Peyer's patch (tissue), 4 donors: ENCODE data around the gene RNGTT. TPM values are rescaled to one million over a fixed set of nuclear protein-coding genes. Genes with fewer than 3 reads are reported as not detected.
"Not testable (repeated sequence)": the region's sequence is repeated elsewhere in the genome, so short reads cannot be mapped to it uniquely, and the experiment has no call there.

Experiments
- DNase-seq, 3 donors: peaks; one replicate each; pipeline ENCODE4 v3.0.0-alpha.2; 2017 to 2019
- H3K27ac ChIP-seq, 4 donors: fragments of 200-600 bp; sonication (generic); one replicate each; pipeline ENCODE4 v1.5.1; 2016 to 2019
- H3K27me3 ChIP-seq, 2 donors: fragments of 200-600 bp; sonication (generic); one replicate each; pipeline ENCODE4 v1.5.1; 2019
- H3K36me3 ChIP-seq, 3 donors: fragments of 200-600 bp; sonication (generic); one replicate each; pipeline ENCODE4 v1.5.1; 2016 to 2019
- H3K4me1 ChIP-seq, 4 donors: fragments of 200-600 bp; sonication (generic); one replicate each; pipeline ENCODE4 v1.5.1; 2016 to 2019
- H3K4me3 ChIP-seq, 4 donors: fragments of 200-600 bp; sonication (generic); 1 replicate in 3 of 4; 2 replicates in 1 of 4; pipeline ENCODE4 v1.5.1; 2016 to 2019; ENCODE audit warnings: mild to moderate bottlenecking in 1 of 4
- H3K9me3 ChIP-seq, 4 donors: fragments of 200-600 bp; sonication (generic); one replicate each; pipeline ENCODE4 v1.5.1; 2016 to 2019; ENCODE audit warnings: mild to moderate bottlenecking in 1 of 4
- POLR2A ChIP-seq, 2 donors: fragments of 450-650 bp; IDR thresholded peaks; one replicate each; pipeline ENCODE4 v1.5.1; 2017; ENCODE audit warnings: antibody characterized with exemption in 2 of 2, mild to moderate bottlenecking in 2 of 2, moderate library complexity in 2 of 2
- total RNA-seq, 4 donors: library from RNA; depleted of rRNA; stranded (reverse); fragments of >200 nt; gene quantifications; one replicate each; pipeline ENCODE4 v1.1.0, GENCODE V29; 2016
- TF ChIP-seq, protein P1 (sequence below), 6 experiments: fragments of 450-650 bp in 4 of 6; fragments of 200-600 bp in 2 of 6; sonication (generic) in 1 of 6; IDR thresholded peaks; one replicate each; pipeline ENCODE4 v1.5.1; 2017 to 2019; ENCODE audit warnings: antibody characterized with exemption in 6 of 6, mild to moderate bottlenecking in 3 of 6, moderate library complexity in 1 of 6

RNGTT gene
- total RNA-seq, 4 donors from 2014 or later = 12.7 to 44.6 (median 18.5) TPM

DNA sequence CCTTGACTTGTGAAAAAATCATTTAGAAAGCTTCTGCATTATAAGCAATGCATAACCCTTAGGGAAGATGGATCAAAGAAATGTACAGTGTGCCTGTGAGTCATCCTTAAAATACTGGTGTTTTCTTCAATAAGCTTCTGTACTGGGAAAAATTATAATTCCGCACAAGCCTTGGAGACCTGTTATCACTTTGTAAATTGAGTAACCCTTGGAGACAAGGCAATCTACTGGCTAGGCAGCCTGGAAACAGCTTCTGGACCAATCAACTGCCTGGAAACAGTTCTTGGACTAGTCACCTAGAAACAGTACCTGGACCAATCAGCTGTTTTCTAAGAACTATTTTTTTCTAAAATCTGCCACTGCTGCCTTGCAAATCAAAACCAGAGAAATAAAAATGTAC is 25.8 kb upstream of the RNGTT start:
- H3K4me1 ChIP-seq = no peaks in the 10 kb centered on the region
- H3K27ac ChIP-seq = no peak overlapping the region
- no peaks in the 10 kb centered on the region for H3K36me3 ChIP-seq
- no peak for DNase-seq
- H3K9me3 ChIP-seq = no peaks in the 10 kb centered on the region
- H3K4me3 ChIP-seq = no peak overlapping the region
- TF ChIP-seq, protein P1, sequence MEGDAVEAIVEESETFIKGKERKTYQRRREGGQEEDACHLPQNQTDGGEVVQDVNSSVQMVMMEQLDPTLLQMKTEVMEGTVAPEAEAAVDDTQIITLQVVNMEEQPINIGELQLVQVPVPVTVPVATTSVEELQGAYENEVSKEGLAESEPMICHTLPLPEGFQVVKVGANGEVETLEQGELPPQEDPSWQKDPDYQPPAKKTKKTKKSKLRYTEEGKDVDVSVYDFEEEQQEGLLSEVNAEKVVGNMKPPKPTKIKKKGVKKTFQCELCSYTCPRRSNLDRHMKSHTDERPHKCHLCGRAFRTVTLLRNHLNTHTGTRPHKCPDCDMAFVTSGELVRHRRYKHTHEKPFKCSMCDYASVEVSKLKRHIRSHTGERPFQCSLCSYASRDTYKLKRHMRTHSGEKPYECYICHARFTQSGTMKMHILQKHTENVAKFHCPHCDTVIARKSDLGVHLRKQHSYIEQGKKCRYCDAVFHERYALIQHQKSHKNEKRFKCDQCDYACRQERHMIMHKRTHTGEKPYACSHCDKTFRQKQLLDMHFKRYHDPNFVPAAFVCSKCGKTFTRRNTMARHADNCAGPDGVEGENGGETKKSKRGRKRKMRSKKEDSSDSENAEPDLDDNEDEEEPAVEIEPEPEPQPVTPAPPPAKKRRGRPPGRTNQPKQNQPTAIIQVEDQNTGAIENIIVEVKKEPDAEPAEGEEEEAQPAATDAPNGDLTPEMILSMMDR (IDR thresholded peaks at IDR 0.05) = no peak
- TF ChIP-seq POLR2A (IDR thresholded peaks at IDR 0.05) = no peak
- H3K27me3 ChIP-seq = no peaks in the 10 kb centered on the region

DNA sequence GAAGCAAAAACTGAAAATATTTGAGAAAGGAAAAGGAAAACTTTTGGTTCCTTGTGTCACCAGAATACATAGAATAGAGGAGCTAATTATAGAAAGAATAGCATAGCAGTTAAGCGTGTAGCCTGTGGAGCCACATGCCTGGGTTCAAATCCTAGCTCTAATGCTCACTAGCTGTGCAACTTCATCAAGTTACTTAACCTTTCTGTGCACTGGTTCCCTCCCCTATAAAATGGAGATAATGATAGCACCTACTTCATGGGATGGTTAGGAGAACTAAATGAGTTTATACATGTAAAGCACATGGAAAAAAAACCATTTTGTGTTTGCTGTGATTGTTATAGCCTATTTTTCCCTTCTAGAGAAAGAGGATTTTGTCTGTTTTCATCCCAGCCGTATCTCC is 24.5 kb upstream of the RNGTT start:
- Histone ChIP-seq H3K9me3 (no peaks in the 10 kb centered on the region), H3K36me3 (no peaks in the 10 kb centered on the region), H3K27ac (no peak overlapping the region), H3K4me1 (no peaks in the 10 kb centered on the region), H3K4me3 (no peak overlapping the region), H3K27me3 (no peaks in the 10 kb centered on the region)
- DNase-seq = no peak
- TF ChIP-seq, protein P1 (IDR thresholded peaks at IDR 0.05) = no peak
- TF ChIP-seq POLR2A (IDR thresholded peaks at IDR 0.05) = no peak

DNA sequence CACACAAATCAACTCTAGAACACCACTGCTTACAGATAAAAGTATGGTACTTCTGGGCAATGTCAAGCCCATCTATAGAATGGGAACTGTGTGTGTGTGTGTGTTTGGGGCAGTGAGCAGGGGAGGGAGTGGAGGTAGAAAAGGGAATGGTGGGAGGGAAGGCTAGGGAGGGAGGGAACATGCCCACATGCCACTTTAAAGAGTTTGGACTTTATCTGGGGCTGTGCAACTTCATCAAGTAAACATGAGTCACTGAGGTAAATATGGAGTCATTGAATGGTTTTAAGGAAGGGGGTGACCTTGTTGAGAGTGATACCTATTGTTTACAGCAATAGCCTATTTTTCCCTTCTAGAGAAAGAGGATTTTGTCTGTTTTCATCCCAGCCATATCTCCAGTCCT is 22.5 kb upstream of the RNGTT start:
- no peak overlapping the region for H3K27ac ChIP-seq

DNA sequence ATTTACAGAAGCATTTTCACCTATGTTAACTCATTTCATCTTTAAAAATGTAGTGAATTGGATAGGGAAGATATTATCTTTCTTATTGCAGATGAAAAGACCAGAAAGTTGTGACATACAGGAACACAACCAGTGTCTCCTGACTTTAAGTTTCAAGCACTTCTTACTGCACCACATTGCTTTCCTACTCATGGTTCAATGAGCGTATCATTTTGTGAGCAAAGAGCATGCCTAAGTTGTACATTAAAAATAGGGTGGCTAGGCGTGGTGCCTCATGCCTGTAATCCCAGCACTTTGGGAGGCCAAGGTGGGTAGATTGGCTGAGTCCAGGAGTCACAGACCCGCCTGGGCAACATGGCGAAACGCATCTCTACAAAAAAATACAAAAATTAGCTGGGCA is 21.2 kb upstream of the RNGTT start:
- Histone ChIP-seq H3K9me3 (no peaks in the 10 kb centered on the region), H3K36me3 (no peaks in the 10 kb centered on the region), H3K27ac (no peak overlapping the region), H3K27me3 (no peaks in the 10 kb centered on the region), H3K4me1 (no peaks in the 10 kb centered on the region), H3K4me3 (no peak overlapping the region)
- TF ChIP-seq, protein P1 (IDR thresholded peaks at IDR 0.05) = no peak
- DNase-seq = no peak

More for the DNA sequence above, 22.5 kb upstream of the RNGTT start:
- no peak for DNase-seq
- Histone ChIP-seq H3K4me1 (no peaks in the 10 kb centered on the region), H3K9me3 (no peaks in the 10 kb centered on the region), H3K4me3 (no peak overlapping the region), H3K36me3 (no peaks in the 10 kb centered on the region), H3K27me3 (no peaks in the 10 kb centered on the region)
- TF ChIP-seq POLR2A (IDR thresholded peaks at IDR 0.05) = no peak
- TF ChIP-seq, protein P1 (IDR thresholded peaks at IDR 0.05) = no peak

DNA sequence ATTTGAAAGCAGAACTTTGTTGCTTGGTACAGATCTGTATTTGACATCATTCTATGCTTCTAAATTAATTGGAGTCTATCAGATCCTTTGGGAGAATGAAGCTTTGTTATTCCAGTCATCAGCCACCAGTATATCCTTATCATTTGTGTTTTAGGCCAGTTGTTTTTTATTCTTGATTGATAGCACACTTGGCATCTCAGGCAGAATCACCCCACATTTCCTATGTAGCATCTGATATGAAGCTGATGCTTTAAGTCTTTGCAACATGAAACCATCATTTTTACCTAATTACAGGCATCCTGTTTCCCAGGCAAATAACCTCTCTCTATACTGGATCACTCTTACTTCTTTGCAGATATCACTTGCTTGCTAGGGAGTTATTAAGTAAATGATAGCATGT is 20.7 kb upstream of the RNGTT start:
- H3K9me3 ChIP-seq = no peaks in the 10 kb centered on the region
- H3K27ac ChIP-seq = no peak overlapping the region
- no peak overlapping the region for H3K4me3 ChIP-seq
- no peak for DNase-seq
- H3K36me3 ChIP-seq = no peaks in the 10 kb centered on the region
- no peaks in the 10 kb centered on the region for H3K4me1 ChIP-seq
- no peak for TF ChIP-seq POLR2A (IDR thresholded peaks at IDR 0.05)
- TF ChIP-seq, protein P1 (IDR thresholded peaks at IDR 0.05) = no peak
- H3K27me3 ChIP-seq = no peaks in the 10 kb centered on the region

DNA sequence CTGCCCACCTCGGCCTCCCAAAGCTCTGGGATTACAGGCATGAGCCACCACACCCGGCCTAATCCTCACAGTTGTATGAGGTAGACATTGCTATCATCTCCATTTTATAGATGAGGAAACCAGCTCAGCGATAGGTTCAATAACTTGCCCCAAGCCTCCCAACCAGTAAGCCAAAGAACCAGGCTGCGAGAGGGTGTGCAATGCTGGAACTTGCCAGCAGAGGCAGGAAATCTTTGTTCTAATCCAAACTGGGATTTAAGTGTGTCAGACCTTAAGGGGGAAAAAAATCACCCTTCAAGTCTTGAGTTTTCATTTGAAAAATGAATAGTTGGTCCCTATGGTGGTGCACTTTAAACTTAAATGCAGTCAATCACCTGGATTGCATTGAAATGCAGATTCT is 20.1 kb upstream of the RNGTT start:
- no peaks in the 10 kb centered on the region for H3K4me1 ChIP-seq
- no peaks in the 10 kb centered on the region for H3K36me3 ChIP-seq
- no peaks in the 10 kb centered on the region for H3K9me3 ChIP-seq
- DNase-seq = peak in 1 of 3 donors; percentile 61
- no peak overlapping the region for H3K4me3 ChIP-seq
- no peaks in the 10 kb centered on the region for H3K27me3 ChIP-seq
- no peak for TF ChIP-seq POLR2A (IDR thresholded peaks at IDR 0.05)
- TF ChIP-seq, protein P1 (IDR thresholded peaks at IDR 0.05) = peak in 5 of 6 experiments; percentile 15 to 68 (median 64)
- no peak overlapping the region for H3K27ac ChIP-seq

DNA sequence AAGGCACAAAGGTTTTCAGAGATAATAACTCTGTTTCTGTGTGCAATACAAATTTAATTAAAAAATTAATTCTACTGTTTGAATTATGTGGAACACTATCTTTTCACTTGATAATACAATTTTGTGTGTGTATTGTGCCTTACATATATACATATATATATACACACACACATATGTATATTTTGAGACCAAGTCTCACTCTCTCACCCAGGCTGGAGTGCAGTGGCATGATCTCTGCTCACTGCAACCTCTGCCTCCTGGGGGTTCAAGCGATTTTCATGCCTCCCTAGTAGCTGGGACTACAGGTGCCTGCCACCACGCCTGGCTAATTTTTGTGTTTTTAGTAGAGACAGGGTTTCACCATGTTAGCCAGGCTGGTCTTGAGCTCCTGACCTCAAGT is 19.7 kb upstream of the RNGTT start:
- H3K27me3 ChIP-seq = not testable (repeated sequence)

More for the DNA sequence above, 19.7 kb upstream of the RNGTT start:
- not testable (repeated sequence) for DNase-seq, H3K36me3 ChIP-seq, H3K4me3 ChIP-seq, H3K9me3 ChIP-seq, H3K27ac ChIP-seq, H3K4me1 ChIP-seq
